Endothelial cell of hepatic sinusoid (primary cell): ENCODE results near the gene INTS7.

Experiments used
- in situ Hi-C: cut with HindIII; loops from 2 replicates; pipeline ENCODE4 v1.10.0; 2017; ENCODE audit warnings: low sequenced_read_pairs

INTS7 gene

DNA sequence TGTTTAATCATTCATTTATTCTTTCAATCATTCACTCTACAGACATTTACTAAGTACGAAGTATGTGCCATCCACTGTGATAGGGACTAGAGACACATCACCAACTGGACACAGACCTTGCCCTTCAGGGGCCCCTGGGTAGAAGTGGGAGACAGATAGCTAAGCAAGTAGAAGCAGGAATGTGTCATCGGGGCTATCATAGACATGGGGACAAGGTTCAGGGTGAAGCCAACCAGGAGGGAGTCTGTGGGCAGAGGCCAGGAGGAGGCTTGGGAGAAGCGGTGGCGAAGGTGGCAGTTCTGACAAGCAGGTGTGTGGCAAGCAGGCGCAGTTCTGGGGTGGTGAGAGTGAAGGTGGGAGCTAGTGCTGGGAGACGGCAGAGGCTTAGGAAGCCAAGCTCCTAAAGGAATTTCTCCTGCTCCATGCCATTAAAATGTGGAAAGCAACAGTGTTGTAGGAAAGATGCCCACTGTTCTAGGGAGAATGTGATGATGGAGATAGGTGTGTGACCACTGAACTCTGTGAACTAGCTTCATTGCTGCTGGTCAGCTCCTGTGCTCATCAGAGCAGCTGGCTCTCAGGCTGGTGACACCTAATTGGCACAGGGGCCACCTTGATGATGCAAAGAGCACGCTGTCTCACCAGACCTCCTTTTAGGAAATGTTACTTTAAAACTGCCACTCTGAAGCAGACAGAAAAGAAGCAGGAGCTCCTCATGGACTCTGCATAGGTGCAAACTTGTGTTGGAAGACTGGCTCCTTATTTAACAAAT is 125.1 kb downstream of the INTS7 start:
- in situ Hi-C loops, result no loop called here

DNA sequence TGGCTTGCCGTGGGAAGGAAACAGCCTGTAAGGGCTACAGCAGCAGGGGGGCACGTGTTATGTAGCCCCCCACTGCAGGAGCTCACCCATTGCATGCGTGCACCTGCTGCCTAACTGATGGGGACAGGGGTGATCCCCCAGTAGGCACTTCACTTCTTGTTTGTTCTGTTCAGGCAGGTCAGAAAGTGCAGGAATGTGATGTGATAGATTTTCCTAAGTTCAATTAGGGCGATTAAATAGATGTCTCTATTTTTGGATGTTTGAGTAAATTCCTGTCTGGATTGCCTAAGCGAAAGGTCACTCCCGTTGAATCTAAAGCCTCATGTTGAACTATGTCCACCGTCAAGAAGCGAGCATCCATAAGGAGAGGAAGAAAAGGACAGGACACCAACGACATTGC is 126.0 kb downstream of the INTS7 start:
- in situ Hi-C loops, result no loop called here

DNA sequence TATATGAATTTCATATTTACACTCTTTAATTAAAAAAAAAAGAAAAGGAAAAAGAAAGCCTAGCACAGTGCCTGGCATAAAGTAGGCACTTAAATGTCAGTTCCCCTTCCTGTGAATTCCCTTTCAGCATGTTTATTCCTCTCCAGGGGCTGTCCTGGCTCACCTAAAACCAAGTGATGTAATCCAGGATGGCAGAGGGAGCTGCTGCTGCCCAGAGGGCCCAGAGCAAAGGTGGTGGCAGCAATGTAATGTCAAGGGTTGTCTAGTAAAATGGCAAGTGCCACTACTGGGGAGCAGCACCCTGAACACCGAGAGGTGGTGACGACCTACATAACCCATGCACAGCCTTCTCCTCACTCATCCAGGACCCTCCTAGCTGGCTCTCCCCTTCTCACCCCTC is 126.4 kb downstream of the INTS7 start:
- in situ Hi-C loops, result no loop called here

DNA sequence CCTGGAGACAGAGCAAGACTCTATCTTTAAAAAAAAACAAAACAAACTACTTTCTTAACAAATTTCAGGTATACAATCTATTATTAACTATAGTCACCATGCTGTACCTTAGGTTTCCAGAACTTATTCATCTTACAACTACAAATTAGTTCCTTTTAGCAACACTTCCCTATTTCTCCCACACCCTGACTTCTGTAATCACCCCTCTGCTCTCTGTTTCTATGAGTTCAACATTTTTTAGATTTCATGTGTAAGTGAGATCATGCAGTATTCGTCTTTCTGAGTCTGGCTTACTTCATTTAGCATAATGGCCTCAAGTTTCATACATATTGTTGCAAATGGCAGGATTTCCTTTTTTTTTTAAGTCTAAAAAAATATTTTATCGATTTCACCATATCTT is 126.9 kb downstream of the INTS7 start:
- in situ Hi-C loops, result no loop called here

DNA sequence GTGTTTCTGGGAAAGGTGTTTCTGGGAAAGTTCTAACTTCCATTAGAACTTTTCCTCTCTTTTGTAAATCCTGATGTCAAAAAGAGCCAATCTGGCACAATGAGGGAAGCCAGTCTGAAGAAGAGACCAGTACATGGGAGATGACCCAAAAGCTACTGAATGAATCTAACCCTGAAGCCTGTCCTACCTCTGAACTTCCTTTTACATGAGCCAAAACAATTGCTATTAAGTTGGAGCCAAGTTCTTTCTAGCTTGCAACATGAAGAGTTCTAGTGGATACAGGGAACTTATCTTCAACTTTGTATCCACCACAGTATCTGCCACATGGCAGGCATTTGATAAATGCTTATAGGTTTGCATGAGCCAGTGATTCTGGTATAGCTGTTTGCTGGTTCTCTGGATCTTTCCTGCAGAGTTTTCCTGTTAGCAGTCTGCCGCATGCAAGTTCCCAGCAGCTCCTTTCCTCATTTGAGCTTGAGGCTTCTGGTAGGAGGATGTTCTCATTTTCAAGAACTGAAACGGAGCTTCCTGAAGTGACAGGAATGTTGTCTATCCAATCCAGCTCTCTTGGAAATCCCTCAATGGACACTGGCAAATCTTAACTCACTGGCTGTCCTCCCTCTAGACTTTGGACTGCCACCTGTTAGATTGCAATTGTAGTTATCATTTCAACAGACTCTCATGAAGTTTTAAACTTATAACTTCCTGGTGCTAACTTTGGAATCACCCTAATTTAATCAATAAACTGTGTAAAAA is 131.7 kb downstream of the INTS7 start:
- in situ Hi-C loops, result no loop called here

DNA sequence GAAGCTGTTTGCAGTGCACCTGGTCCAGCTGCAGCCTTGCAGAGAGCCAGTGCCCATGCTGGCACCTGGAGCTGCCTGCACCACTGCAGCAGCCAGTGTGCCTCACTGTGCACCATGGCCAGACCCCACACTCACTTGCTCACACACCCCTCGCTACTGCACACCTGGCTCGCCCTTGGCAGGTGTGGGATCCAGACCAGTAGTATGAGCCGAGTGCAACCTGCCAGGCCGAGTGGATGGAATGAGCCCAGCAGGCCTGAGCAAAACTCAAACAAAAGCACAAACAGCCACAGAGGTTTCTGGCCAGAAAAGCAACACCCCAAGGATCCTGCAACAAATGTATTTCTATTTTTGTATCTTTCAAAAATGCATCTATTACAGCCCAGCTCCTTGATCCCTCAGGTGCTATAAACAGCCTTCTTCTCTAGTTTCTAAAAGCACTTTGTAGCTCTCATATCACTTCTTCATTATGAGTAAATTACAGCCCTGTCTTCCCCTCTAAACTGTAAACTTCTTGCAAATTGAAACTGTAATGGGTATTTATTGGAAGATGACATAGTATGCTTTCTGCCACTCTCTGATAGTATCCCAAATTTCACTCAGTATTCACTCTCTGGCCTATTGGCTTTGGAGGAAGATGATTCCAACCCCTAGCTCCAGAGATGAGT is 132.6 kb downstream of the INTS7 start:
- in situ Hi-C loops, result no loop called here

DNA sequence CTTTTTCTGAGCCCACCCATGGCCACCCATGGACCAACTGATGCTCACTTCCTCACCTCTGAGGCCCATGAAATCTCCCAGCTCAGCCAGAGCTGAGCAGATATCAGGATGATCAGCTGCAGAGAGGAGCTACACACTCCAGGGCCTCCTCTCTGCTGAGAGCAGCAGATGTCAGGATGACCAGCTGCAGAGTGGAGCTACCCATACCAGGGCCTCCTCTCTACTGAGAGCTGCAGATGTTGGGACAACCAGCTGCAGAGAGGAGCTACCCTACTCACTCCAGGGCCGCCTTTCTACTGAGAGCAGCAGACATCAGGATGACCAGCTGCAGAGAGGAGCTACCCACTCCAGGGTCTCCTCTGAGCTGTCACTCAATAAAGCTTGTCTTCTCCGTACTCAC is 133.4 kb downstream of the INTS7 start:
- in situ Hi-C loops, result no loop called here

DNA sequence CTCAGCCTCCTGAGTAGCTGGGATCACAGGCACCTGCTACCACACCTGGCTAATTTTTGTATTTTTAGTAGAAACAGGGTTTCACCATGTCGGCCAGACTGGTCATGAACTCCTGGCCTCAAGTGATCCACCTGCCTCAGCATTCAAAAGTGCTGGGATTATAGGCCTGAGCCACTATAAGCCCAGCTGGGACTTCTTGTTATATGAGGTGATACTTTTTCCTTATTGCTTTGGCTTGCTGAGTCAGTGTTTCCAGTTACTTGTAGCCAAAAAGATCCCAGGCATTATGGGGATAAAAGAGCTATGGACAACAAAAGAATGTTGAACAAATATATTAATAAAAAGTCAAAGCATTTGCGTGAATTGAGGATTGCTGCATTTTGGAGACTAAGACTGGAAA is 134.9 kb downstream of the INTS7 start:
- in situ Hi-C loops, result no loop called here

DNA sequence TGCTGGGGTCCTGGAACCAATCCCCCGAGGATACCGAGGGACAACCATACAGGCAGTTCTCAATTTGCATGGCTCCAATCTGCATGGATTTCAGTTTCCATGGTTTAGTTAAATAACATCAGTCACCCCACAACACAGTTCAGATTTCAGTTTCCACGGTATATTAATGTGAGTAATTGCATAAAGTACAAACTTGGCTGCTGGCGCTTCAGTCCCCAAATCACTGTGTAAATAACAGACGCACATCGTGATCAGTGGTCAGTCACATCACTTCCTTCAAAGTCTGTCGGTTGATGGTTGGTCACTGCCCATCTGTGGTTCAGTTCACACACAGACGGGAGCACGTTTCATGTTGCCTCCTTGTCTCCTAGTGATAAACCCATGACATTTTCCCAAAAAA is 138.4 kb downstream of the INTS7 start:
- in situ Hi-C loops, result no loop called here

DNA sequence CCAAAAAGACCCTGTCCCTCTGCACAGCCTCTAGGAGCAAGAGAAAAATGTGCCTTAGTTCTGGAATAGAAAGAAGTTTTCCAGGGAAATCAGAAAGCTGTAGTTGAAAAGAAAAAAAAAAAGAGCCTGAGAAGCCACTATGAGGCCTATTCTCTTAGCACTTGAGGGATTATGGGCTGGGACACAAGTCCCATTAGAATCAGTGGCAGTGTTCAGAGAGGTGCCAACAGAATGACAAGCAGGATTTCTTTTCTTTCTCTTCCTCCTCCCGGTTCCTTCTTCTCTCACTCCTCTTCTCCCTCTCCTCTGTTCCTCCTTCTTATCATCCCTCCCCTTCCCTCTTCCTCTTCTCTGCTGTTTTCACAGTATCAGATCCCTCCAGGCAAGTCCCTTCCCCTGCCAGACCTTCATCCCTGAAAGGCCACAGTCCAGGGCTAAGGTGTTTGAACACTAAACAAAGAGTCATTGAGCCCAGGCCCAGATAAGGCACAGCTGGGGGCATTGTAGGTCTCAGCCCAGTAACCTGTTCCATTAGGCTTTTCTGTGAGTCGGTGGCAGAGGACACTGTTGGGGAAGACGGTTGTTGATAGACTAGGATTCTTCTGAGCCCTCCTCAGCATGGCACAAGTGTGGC is 140.1 kb downstream of the INTS7 start:
- in situ Hi-C loops, result no loop called here

DNA sequence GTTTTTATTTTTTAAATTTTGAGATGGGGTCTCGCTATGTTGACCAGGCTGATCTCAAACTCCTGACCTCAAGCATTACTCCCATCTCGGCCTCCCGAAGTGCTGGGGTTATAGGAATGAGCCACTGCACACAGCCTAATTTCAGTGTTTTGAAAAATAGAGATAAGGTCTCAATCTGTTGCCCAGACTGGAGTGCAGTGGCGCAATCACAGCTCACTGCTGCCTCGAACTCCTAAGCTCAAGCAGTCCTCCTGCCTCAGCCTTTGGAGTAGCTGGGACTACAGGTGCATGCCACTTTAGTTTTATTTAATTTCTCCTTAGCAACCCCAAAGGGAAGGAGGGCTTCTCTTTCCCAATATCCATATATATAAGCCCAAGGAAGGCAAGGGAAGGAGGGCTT is 141.0 kb downstream of the INTS7 start:
- in situ Hi-C loops, result no loop called here

DNA sequence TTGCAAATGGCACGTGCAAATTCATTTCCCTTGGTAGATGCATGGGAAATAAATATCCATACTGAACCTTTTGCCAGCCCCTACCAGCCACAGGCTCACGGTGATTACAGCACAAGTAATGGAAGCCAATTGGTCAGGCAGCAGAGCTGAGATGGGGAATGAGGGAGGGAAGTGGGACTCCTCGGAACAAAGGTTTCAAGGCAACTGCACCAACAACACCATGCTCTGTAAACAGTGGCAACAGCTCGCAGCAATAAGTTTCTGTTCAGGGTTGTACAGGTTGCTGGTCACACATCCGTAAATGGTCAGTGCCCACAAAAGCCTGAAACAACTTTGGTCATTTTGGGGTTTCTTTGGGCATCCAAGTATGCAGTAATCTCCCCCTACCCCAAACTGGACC is 142.1 kb downstream of the INTS7 start:
- in situ Hi-C loops, result no loop called here

DNA sequence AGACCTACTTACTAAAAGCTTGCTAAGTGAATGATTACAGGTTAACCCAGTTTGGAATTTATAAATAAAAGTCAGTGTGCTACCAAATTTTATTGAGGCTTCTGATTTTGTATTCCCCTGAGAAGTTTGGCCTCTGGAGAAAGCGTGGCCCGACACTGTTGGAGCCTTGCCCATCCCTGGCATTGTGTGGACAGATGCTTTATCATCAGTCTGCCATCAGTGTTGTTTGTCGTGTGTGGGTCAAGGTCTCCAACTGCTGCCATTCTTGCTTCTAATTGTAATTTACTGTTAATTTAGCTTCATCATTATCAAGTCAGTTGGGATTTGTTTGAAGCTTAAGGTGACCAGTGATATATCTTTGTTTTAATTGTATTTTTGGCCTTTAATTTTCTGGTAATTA is 142.8 kb downstream of the INTS7 start:
- in situ Hi-C loops, result no loop called here

DNA sequence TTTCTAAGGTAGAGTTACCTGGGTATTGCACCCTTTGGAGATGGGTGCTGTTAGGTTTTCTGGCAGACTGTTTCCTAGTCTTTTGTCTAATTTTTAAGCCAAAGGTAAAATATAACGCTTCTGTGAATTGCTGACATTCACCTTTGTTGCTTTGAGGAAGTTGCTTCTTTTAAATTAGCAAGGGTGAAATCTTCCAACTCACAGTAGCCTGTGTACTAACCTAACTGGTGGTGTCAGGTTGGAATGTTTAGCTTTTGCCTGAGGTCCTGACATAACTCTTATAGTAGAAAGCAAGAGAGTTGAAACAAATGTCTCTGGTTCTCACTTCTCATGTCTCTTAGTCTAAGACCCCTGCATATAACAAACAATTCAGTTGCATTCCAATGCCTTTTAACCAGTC is 143.6 kb downstream of the INTS7 start:
- in situ Hi-C loops, result no loop called here
